OCI-LY3 (cell line): ENCODE measurements around the gene NOXA1.

Experiments
- CTCF ChIP-seq: fragments of 200-600, 300-600 bp; sonication (generic); IDR thresholded peaks from 2 replicates; pipeline ENCODE4 v1.5.1; 2014; ENCODE audit warnings: antibody characterized with exemption, low read length, low read depth
- EZH2phosphoT487 ChIP-seq: fragments of 200-600 bp; shearing (Covaris generic); IDR thresholded peaks from 2 replicates; pipeline ENCODE4 v1.6.1; 2018; ENCODE audit warnings: antibody characterized with exemption, mixed run types, low read depth

- TF ChIP-seq CTCF = no peak
- TF ChIP-seq EZH2phosphoT487 = no peak
Observed at GRCh38 chr9:137405677-137406081, 17.5 kb upstream of the NOXA1 start.
